Breast epithelium (tissue), 3 donors: ENCODE data around the gene TUBGCP4.

Source experiments
- POLR2A ChIP-seq: fragments of 450-650 bp; IDR thresholded peaks from one replicate; pipeline ENCODE4 v1.6.1; 2016; ENCODE audit warnings: antibody characterized with exemption, mild to moderate bottlenecking, moderate library complexity
- POLR2AphosphoS5 ChIP-seq, 3 donors: sonication (generic); formaldehyde crosslinking; IDR thresholded peaks; one replicate each; pipeline ENCODE4 v1.6.1; 2017; ENCODE audit warnings: antibody characterized with exemption in 3 of 3
- TF ChIP-seq, protein P1 (sequence below), 3 donors: fragments of 450-650 bp; IDR thresholded peaks; one replicate each; pipeline ENCODE4 v1.5.1; 2016 to 2017; ENCODE audit warnings: antibody characterized with exemption in 3 of 3, mild to moderate bottlenecking in 3 of 3, moderate library complexity in 3 of 3

DNA sequence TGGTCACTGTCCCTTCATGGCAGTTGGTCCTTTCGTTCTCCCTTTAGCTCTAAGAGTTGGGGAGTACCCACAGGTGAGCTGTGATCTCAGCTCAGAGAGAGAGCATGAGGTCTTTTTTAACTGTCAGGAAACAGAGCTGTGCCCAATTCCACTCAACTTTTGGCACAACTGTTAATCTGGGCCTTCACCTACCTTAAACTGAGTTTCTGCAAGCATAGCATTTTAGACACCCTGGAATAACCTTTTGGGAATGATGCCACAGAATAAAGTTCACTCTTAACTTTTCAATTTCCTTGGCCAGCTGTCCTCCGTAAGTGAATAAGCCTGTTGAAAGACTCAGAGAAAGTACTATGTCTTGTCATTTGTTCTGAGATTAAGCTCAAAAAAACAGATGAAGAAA is 35.9 kb downstream of the TUBGCP4 start:
- TF ChIP-seq, protein P1, sequence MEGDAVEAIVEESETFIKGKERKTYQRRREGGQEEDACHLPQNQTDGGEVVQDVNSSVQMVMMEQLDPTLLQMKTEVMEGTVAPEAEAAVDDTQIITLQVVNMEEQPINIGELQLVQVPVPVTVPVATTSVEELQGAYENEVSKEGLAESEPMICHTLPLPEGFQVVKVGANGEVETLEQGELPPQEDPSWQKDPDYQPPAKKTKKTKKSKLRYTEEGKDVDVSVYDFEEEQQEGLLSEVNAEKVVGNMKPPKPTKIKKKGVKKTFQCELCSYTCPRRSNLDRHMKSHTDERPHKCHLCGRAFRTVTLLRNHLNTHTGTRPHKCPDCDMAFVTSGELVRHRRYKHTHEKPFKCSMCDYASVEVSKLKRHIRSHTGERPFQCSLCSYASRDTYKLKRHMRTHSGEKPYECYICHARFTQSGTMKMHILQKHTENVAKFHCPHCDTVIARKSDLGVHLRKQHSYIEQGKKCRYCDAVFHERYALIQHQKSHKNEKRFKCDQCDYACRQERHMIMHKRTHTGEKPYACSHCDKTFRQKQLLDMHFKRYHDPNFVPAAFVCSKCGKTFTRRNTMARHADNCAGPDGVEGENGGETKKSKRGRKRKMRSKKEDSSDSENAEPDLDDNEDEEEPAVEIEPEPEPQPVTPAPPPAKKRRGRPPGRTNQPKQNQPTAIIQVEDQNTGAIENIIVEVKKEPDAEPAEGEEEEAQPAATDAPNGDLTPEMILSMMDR (IDR thresholded peaks at IDR 0.05), result no peak
- TF ChIP-seq POLR2A (no peak), POLR2AphosphoS5 (IDR thresholded peaks at IDR 0.05) (no peak)
